Natural killer cell treated with Interleukin-12 subunit alpha and Interleukin-12 subunit beta and Interleukin-15 and Interleukin-18, amount 100 ng/mL, for 72 hours (primary cell): ENCODE results near the gene PLCB2. TPM values are rescaled to one million over a fixed set of nuclear protein-coding genes. Genes with fewer than 3 reads are reported as not detected.

Experiments used
- ATAC-seq, 2 donors: fragments of 150-1000 bp; cut with Tn5 transposase in 1 of 2; sonication (Bioruptor Pico), chemical (Tn5 transposase) in 1 of 2; 2 replicates each; pipeline ENCODE4 v1.10.0; 2021
- DNase-seq: peaks from one replicate; pipeline ENCODE4 v3.0.0; 2022; ENCODE audit warnings: low spot score
- H3K27ac Mint-ChIP-seq, 2 donors: 1 replicate in 1 of 2; 2 replicates in 1 of 2; pipeline ENCODE4 v1.8.0; 2022; ENCODE audit warnings: mixed read lengths in 2 of 2, mild to moderate bottlenecking in 1 of 2, moderate library complexity in 1 of 2
- H3K27me3 Mint-ChIP-seq, 2 donors: 1 replicate in 1 of 2; 2 replicates in 1 of 2; pipeline ENCODE4 v1.8.0; 2022; ENCODE audit warnings: mixed read lengths in 2 of 2
- H3K36me3 Mint-ChIP-seq: one replicate; pipeline ENCODE4 v1.8.0; 2022; ENCODE audit warnings: mixed read lengths
- H3K4me1 Mint-ChIP-seq, 2 donors: 1 replicate in 1 of 2; 2 replicates in 1 of 2; pipeline ENCODE4 v1.8.0; 2022; ENCODE audit warnings: low read depth in 2 of 2, mixed read lengths in 2 of 2, mild to moderate bottlenecking in 1 of 2
- H3K4me3 Mint-ChIP-seq: one replicate; pipeline ENCODE4 v1.8.0; 2022; ENCODE audit warnings: mixed read lengths
- H3K9me3 Mint-ChIP-seq: 2 replicates; pipeline ENCODE4 v1.8.0; 2022; ENCODE audit warnings: mixed read lengths
- total RNA-seq, 2 donors: library from RNA; stranded (reverse); gene quantifications; one replicate each; pipeline ENCODE4 v1.2.3, GENCODE V29; 2022

The PLCB2 gene
- total RNA-seq, 2 donors from 2014 or later: 90.5 to 109 TPM

DNA sequence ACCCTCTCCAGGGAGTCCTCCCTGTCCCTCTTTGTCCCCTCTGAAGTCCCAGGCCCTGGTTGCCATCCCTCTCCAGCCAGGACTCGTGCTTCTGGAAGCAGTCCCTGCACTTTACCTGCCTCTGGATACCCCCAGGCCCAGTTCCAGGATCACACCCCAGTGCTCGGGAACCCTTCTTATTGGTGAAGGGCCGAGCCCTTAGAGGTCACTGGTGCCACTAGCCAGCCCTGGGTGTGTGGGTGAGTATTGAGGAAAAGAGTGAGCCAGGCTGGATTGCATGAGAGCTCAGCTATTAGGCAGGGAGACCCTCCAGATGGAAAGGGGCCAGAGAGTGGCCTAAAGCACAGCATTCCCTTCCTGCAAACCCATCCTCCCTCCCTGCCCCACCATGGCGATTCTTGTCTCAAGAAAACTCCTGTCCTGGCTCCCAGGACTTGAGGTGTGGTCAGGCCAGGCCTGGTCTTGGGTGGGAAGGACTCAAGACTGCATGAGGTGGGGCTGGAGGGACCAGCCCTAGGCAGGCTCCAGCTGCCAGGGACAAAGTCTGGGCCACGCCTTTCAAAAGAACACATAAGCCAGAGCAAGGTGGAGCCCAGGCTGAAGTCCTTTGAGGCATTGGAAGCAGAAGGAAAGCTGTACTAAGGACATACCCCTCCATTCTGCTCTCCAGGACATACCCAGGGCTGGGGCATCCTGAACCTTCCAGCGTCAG, 38.3 kb upstream of the PLCB2 start:
- ATAC-seq: no peak
- Mint-ChIP-seq H3K27me3 (no peaks in the 10 kb centered on the region), H3K9me3 (no peaks in the 10 kb centered on the region), H3K4me3 (no peak overlapping the region), H3K36me3 (no peaks in the 10 kb centered on the region), H3K4me1 (no peaks in the 10 kb centered on the region), H3K27ac (no peak overlapping the region)
- no peak for DNase-seq

DNA sequence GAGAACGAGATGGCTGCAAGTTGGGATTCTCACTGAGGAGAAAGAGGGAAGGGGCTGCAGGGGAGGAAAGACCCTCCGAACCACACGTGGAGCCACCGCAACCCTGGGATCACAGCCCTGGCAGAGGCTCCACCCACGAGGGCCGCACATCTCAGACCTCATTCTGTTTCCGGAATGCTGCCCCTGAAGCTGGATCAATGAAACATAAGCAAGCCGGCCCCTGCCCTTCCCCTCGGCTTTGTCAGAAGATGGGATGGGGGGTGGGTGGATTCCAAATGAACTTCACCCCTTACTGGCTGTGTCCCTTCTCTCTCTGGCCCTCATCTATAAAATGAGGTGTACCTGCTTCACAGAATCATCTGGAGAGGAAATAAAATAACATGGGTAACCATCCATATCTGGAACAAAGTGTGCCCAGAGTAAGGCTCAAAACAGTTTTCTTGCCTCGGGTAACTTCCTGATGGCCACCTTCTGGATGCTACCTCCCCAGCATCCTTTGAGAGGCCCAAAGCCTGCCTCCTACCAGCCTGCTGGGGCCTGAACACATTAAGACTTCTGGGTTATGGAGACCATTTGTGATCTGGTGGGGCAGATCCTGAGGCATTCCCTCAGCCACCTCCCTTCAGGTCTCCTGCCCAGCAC, 37.6 kb upstream of the PLCB2 start:
- Mint-ChIP-seq H3K9me3 (no peaks in the 10 kb centered on the region), H3K4me3 (no peak overlapping the region), H3K36me3 (no peaks in the 10 kb centered on the region), H3K27ac (no peak overlapping the region), H3K27me3 (no peaks in the 10 kb centered on the region), H3K4me1 (no peaks in the 10 kb centered on the region)
- DNase-seq (no peak), ATAC-seq (no peak)

DNA sequence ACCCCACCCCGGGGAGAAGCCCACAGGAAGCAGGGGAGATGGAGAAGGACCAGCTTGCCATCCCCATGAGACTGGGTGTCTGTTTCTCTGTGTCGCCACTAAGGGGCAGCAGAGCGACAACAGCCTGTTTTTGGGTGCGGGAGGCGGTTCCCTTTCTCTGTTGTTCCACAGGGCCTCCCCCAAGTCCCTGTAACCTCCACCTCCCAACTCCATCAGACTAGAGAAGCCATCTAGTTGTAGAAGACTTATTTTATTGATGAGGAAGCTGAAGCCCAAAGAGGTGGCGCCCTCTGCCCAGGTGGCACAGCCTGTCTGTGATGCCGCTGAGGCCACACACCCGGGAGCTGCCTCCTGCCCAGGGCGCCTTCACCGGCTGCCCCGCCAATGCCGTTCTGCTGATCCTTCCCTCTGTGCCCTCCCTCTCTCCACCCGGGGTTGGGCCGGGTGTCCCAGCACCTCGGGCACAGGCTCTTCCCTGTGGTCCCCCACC, 36.9 kb upstream of the PLCB2 start:
- H3K36me3 Mint-ChIP-seq: no peaks in the 10 kb centered on the region
- no peak overlapping the region for H3K4me3 Mint-ChIP-seq
- peak; percentile 57 to 73 for ATAC-seq
- no peaks in the 10 kb centered on the region for H3K4me1 Mint-ChIP-seq
- no peaks in the 10 kb centered on the region for H3K9me3 Mint-ChIP-seq
- H3K27me3 Mint-ChIP-seq: no peaks in the 10 kb centered on the region
- no peak overlapping the region for H3K27ac Mint-ChIP-seq
- no peak for DNase-seq

DNA sequence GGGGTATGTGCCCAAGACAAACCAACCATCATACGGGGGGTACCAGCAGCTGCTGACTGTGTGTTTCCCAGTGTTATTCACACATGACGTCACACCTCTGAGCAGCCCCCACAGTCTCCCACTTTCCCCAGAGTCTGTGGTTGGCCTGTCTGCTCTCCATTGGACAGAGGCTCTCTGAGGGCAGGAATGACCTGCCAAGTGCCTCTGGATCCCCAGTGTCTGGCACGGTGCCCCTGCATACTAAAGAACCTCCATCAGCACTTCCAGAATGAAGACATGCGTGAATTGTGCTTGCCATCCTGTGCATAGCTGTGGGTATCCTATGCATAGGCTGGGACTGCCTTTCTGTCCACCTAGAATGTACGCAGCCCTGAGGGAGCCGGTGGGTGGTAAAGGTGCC, 36.5 kb upstream of the PLCB2 start:
- Mint-ChIP-seq H3K36me3 (no peaks in the 10 kb centered on the region), H3K4me3 (no peak overlapping the region), H3K4me1 (no peaks in the 10 kb centered on the region), H3K27me3 (no peaks in the 10 kb centered on the region), H3K27ac (no peak overlapping the region), H3K9me3 (no peaks in the 10 kb centered on the region)
- ATAC-seq (no peak), DNase-seq (no peak)

DNA sequence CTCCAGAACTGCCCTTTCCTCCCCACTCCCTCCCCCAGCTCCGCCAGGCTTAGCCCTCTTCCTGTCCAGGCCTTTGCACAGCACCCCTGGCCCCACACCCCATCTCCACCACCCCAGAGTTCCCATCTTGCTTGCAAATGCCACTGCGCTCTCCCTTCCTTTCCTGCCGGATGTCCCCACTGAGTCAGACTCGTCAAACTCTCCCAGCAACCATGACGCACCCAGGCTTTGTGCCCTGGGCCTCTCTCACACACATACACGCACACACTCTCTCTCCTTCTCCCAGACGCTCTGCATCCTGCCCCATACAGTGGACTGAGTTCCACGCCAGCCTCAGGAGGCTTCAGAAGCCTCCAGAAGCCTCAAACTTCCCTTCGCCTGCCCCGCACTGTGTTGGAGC, 35.8 kb upstream of the PLCB2 start:
- DNase-seq (no peak), ATAC-seq (no peak)
- Mint-ChIP-seq H3K27ac (no peak overlapping the region), H3K27me3 (no peaks in the 10 kb centered on the region), H3K9me3 (no peaks in the 10 kb centered on the region), H3K36me3 (no peaks in the 10 kb centered on the region), H3K4me1 (no peaks in the 10 kb centered on the region), H3K4me3 (no peak overlapping the region)

DNA sequence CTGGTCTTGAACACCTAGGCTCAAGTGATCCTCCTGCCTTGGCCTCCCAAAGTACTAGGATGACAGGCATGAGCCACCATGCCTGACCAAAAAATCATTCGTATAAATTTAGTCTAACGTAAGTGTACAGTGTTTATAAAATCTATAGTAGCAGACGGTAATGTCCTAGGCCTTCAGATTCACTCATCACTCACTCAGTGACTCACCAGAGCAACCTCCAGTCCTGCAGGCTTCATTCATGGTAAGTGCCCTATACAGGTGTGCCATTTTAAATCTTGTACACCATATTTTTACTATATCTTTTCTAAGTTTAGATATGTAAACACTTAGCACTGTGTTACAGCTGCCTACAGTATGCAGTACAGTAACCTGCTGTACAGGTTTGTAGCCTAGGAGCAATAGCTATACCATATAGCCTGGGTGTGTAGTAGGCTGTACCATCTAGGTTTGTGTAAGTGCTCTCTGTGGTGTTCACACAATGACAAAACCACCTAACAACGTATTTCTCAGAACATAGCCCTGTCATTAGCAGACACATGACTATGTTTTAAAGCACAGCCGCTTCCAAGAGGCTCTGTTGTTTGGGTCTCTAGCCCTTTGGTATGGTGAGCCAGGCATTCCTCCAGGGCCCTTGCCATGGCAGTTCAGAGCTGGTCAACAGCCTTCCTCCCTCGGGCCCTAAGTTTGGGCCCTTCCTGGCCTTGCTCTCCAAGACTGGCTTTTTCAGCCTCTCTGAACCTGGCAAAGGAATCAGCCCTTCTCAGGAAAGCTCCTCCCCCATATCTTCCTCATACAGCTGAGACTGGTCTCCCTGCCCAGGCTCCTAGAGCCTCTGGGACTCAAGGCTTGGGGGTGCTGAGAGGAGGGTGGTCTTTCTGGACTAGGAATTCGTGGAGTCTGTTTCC, 34.9 kb upstream of the PLCB2 start:
- Mint-ChIP-seq H3K4me3 (no peak overlapping the region), H3K9me3 (no peaks in the 10 kb centered on the region), H3K4me1 (peaks cover 0 to 4% of the 10 kb centered on the region in 2 donors), H3K27ac (no peak overlapping the region), H3K27me3 (no peaks in the 10 kb centered on the region), H3K36me3 (no peaks in the 10 kb centered on the region)
- no peak for DNase-seq
- no peak for ATAC-seq

DNA sequence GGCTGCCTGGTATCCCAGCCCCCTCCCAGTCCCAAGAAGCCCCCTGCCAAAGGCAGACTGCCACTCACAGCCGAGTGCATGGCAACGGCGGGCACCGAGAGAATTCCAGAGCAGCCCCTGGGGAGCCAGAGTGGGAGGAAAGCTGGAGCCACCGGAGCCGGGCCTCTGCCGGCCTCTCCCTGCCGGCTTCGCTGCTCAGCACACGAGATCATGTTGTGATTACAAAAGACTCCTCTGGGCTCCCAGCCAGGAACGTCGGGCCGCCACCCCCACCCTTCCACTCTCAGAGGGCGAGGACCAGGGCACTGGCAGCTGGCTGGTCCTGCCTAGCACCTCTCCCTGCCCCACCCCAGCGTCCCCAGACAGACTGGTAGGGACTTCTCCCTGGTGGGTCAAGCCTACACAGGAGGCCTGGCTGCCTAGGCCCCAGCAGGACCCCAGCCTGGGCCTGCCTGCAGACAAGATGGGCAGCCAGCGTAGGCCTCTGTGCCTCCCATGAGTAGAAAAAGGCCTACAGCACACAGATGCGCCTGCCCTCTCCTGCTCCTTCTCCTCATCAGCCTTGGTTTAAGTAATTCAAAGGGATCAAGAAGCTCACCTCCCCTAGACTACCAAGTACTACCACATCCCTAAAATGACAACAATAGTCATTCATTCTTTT, 33.1 kb upstream of the PLCB2 start, which contains the start of gene CCDC9B:
CCDC9B (minus strand) TSS at position 200 of the 661 bp plus-strand sequence; CDS start at position 80, 120 bp downstream.
- H3K27ac Mint-ChIP-seq: no peak within 1 kb of the TSS
- no peaks in the 10 kb centered on the region for H3K36me3 Mint-ChIP-seq
- H3K4me1 Mint-ChIP-seq: peaks cover 0 to 9% of the 10 kb centered on the region in 2 donors
- ATAC-seq: no peak
- H3K27me3 Mint-ChIP-seq: peaks cover 0 to 2% of the 10 kb centered on the region in 2 donors
- DNase-seq: no peak
- no peak within 1 kb of the TSS for H3K4me3 Mint-ChIP-seq
- no peaks in the 10 kb centered on the region for H3K9me3 Mint-ChIP-seq

DNA sequence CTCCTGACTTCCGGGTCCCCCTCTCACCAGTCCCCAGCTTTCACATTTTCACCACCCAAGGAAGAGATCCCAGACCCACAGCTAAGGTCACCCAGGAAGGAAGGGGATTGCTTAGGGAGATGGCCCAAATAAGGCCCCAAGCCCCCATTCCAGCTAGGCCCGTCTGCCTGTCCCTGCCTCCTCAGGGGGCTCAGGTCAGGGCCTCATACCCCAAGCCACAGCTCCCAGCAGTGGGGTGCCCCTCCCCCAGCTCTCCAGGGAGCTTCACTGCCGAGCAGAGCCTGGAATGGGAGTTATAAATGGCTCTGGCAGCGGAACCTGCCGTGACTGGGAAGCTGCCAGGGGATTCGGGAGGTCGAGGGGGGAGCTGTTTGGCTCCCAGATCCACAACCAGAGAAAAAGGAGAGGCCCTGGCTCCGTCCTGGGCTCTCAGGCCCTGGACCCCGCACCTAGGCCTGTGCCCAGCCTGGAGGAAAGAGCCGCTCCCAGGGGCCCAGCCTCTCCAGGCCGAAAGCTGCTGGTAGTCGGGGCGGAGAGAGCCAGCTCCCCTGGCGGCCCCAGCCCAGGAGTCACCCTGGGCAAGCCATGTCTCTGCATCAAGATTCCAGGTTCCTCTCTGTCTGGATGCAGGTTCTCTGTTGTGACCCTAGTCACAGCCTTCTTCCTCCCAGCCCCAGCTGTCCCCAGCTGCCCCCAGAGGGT, 32.5 kb upstream of the PLCB2 start:
- H3K4me1 Mint-ChIP-seq: peaks cover 3 to 9% of the 10 kb centered on the region in 2 donors
- H3K27ac Mint-ChIP-seq: no peak overlapping the region
- no peak overlapping the region for H3K4me3 Mint-ChIP-seq
- no peaks in the 10 kb centered on the region for H3K9me3 Mint-ChIP-seq
- no peak for ATAC-seq
- no peak for DNase-seq
- no peaks in the 10 kb centered on the region for H3K36me3 Mint-ChIP-seq
- H3K27me3 Mint-ChIP-seq: peaks cover 0 to 2% of the 10 kb centered on the region in 2 donors

DNA sequence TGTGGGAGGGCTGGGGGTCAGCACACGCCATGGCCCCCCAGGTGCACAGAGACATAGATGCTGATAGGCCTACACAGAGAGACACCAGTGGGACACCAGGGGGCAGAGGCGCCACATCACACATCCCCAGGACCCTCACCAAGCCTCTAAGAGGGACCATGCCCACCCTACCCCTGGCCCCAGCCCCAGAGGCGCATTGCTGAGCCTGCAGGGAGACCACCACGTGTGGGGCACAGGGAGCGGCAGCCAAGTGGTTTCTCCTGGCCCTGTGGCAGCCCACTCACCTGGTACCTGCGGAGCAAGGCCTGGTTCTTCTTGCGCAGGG, 31.8 kb upstream of the PLCB2 start:
- H3K27me3 Mint-ChIP-seq: peaks cover 0 to 2% of the 10 kb centered on the region in 2 donors
- peaks cover 3 to 9% of the 10 kb centered on the region in 2 donors for H3K4me1 Mint-ChIP-seq
- no peaks in the 10 kb centered on the region for H3K36me3 Mint-ChIP-seq
- ATAC-seq: no peak
- H3K9me3 Mint-ChIP-seq: no peaks in the 10 kb centered on the region
- no peak overlapping the region for H3K4me3 Mint-ChIP-seq
- H3K27ac Mint-ChIP-seq: no peak overlapping the region
- DNase-seq: no peak

DNA sequence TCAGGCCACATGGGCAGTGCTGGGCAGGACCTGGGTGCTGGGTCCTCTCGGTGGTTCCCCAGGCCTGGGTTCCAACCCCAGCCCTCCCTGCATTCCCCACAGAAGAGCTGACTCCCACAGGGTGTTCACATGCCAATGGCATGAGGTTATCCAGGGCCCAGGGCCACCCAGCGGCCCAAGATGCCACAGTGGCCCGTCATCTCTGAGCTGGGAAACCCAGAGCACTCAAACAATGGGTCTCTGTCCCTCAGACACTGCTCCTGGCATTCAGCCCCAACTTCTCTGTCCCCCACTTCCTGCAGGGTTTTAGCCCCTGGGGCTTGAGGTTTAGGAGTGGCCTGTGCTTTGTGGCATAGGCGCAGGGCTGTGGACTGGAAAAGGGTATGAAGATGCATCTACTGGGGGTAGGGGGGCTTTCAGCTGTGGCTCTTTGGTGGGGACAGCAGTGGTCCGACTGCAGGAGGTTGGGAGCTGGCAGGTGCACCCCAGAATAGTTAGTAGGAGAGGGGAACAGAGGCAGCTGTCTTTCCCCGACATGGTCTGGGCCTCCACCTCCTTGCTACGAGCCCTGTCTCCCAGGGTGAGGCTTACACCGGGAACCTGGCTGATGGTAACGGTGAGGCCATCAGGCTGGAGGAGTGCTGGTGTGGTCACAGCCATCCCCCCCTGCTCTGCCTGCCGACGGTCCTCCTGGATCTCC, 31.3 kb upstream of the PLCB2 start:
- ATAC-seq: no peak
- no peak for DNase-seq
- Mint-ChIP-seq H3K4me3 (no peak overlapping the region), H3K27me3 (peaks cover 0 to 2% of the 10 kb centered on the region in 2 donors), H3K9me3 (no peaks in the 10 kb centered on the region), H3K4me1 (peaks cover 5 to 12% of the 10 kb centered on the region in 2 donors), H3K36me3 (no peaks in the 10 kb centered on the region), H3K27ac (no peak overlapping the region)

DNA sequence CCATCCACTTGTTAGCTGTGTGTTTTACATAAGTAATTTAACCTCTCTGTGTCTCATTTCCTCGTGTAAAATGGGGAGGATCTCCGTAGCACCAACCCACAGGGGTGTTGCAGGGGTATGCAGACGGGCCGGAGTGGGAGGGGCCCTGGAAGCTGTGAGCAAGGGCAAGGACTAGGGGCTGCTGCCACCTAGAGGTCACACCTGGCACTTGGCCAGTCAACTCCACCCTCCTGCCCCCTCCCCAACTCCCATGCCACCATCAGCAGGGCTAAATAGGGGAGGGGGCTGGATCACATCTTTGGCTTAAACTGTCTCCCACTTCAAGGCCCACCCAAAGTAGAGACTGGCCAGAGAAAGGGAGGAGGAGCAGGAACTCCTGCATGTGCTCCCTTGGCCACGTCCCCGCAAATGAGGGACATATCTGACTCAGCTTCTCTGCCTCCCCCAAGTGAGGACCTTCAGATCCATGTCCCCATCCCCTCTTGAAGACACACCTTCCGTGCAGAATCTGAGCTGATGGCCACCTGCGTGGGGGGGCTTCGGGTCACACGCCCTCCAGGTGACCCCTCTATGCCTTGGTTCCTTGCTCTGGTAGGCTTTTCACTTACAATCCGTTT, 30.4 kb upstream of the PLCB2 start:
- DNase-seq (peak; percentile 82), ATAC-seq (peak; percentile 83 to 88)
- Mint-ChIP-seq H3K4me3 (no peak overlapping the region), H3K4me1 (peaks cover 11 to 14% of the 10 kb centered on the region in 2 donors), H3K36me3 (no peaks in the 10 kb centered on the region), H3K27me3 (peaks cover 0 to 2% of the 10 kb centered on the region in 2 donors), H3K9me3 (no peaks in the 10 kb centered on the region), H3K27ac (no peak overlapping the region)

DNA sequence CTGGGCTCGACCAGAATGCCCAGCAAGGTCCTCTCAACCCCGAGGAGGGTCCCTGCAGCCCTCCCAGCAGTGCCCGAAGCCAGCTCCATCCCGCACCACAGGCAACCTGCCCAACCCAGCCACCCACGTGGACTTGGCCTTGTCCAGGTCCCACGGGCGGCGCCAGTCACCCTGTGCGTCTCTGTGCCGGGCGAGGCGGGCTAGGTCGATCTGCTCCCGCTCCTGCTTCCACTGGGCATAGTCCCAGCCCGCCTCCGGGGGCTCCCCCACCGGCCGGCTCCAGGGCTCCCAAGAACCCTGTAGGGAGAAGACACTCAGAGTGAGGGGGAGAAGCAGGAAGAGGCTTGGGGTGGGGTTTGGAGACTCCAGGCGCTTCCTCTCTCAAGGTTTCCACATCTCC, 29.9 kb upstream of the PLCB2 start:
- peaks cover 11 to 14% of the 10 kb centered on the region in 2 donors for H3K4me1 Mint-ChIP-seq
- DNase-seq: no peak
- no peak for ATAC-seq
- H3K4me3 Mint-ChIP-seq: no peak overlapping the region
- no peak overlapping the region for H3K27ac Mint-ChIP-seq
- no peaks in the 10 kb centered on the region for H3K36me3 Mint-ChIP-seq
- peaks cover 0 to 2% of the 10 kb centered on the region in 2 donors for H3K27me3 Mint-ChIP-seq
- no peaks in the 10 kb centered on the region for H3K9me3 Mint-ChIP-seq
